Measurements from ENCODE around the gene SPRED1. TPM values are rescaled to one million over a fixed set of nuclear protein-coding genes. Genes with fewer than 3 reads are reported as not detected.

The SPRED1 gene
- total and polyA plus RNA-seq, 2 experiments from 2014 or later = 11.4 to 44.0 TPM

DNA sequence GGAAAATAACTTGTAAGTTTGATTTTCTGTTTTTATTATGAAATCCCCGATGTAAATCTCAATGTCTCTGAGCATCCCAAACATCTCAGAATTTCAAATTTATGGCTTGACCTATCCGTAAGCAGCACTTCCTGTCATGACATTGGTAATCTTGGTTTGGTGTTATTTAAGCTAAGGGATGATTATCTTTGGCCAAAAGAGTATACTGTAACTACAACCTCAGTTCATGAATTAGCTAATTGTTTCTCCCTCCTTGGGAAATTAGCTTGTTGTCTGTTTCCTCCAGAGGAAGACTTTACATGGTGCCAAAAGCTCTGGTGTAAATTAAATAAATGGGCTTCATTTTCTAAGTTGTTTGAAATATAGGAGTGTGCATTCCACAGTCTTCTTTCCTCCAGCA, 28.1 kb upstream of the SPRED1 start:
- Histone ChIP-seq H3K27ac (ENCODE audit: low read depth) (no peak overlapping the region), H3K4me1 (ENCODE audit: insufficient read depth) (no peaks in the 10 kb centered on the region), H3K4me3 (no peak overlapping the region), H3K36me3 (ENCODE audit: insufficient read depth) (no peaks in the 10 kb centered on the region), H3K9me2 (ENCODE audit: insufficient read depth) (peaks cover 2% of the 10 kb centered on the region; the same call in 1 of the 2 replicates), H3K27me3 (ENCODE audit: insufficient read depth) (no peaks in the 10 kb centered on the region), H3F3A (replicated peaks; ENCODE audit: low read depth) (no peaks in the 10 kb centered on the region), H3K4me2 (no peak overlapping the region), H3K79me2 (replicated peaks; ENCODE audit: insufficient read depth) (no peaks in the 10 kb centered on the region), H4K20me1 (replicated peaks; ENCODE audit: insufficient read depth) (no peaks in the 10 kb centered on the region), H2AFZ (0 out of 2 replicates have a peak overlapping the region, but pooled peaks have one; percentile 8)
- Mint-ChIP-seq H3K36me3 (ENCODE audit: low read depth) (no peaks in the 10 kb centered on the region), H3K4me1 (peaks cover 5% of the 10 kb centered on the region), H3K27me3 (ENCODE audit: insufficient read depth, low read depth, poor library complexity) (peaks cover 2% of the 10 kb centered on the region), H3K4me3 (no peak overlapping the region), H3K9me3 (no peaks in the 10 kb centered on the region), H3K27ac (no peak overlapping the region)
- DNase-seq (ENCODE audit: low spot score) = no peak
- TF ChIP-seq NANOG (IDR thresholded peaks at IDR 0.05; ENCODE audit: borderline replicate concordance) (no peak), ZNF331 (CRISPR knock-in tag; IDR thresholded peaks at IDR 0.05; ENCODE audit: low read depth) (no peak)
- TF ChIP-seq, protein P1, sequence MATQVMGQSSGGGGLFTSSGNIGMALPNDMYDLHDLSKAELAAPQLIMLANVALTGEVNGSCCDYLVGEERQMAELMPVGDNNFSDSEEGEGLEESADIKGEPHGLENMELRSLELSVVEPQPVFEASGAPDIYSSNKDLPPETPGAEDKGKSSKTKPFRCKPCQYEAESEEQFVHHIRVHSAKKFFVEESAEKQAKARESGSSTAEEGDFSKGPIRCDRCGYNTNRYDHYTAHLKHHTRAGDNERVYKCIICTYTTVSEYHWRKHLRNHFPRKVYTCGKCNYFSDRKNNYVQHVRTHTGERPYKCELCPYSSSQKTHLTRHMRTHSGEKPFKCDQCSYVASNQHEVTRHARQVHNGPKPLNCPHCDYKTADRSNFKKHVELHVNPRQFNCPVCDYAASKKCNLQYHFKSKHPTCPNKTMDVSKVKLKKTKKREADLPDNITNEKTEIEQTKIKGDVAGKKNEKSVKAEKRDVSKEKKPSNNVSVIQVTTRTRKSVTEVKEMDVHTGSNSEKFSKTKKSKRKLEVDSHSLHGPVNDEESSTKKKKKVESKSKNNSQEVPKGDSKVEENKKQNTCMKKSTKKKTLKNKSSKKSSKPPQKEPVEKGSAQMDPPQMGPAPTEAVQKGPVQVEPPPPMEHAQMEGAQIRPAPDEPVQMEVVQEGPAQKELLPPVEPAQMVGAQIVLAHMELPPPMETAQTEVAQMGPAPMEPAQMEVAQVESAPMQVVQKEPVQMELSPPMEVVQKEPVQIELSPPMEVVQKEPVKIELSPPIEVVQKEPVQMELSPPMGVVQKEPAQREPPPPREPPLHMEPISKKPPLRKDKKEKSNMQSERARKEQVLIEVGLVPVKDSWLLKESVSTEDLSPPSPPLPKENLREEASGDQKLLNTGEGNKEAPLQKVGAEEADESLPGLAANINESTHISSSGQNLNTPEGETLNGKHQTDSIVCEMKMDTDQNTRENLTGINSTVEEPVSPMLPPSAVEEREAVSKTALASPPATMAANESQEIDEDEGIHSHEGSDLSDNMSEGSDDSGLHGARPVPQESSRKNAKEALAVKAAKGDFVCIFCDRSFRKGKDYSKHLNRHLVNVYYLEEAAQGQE (IDR thresholded peaks at IDR 0.05; ENCODE audit: unreplicated experiment) = no peak
- no peak for ATAC-seq

DNA sequence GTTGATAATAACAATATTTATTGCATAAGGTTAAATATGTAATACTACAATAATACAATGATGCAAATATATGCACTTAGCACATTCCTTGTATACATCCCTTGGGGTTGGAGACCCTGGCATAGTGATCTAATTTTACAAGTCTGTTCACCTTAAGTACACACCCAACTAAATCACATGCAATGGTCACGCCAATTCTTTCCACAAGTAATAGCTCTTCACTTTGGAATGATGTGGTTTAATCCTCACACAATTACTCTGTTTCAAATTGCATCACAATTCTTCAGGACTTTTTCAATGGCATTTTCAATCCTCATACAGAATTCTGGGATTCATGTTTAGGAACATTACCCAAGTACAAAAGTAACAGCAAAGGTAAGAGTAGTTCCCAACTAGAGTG, 27.3 kb upstream of the SPRED1 start:
- no peak overlapping the region for H3K4me3 Mint-ChIP-seq
- no peak overlapping the region for H3K27ac Mint-ChIP-seq
- Histone ChIP-seq H3K36me3 (ENCODE audit: insufficient read depth) (no peaks in the 10 kb centered on the region), H4K20me1 (replicated peaks; ENCODE audit: insufficient read depth) (no peaks in the 10 kb centered on the region), H3K4me1 (ENCODE audit: insufficient read depth) (no peaks in the 10 kb centered on the region), H3K27me3 (ENCODE audit: insufficient read depth) (no peaks in the 10 kb centered on the region), H2AFZ (no peak overlapping the region), H3K9me2 (ENCODE audit: insufficient read depth) (no peaks in the 10 kb centered on the region), H3K79me2 (replicated peaks; ENCODE audit: insufficient read depth) (no peaks in the 10 kb centered on the region), H3K4me2 (no peak overlapping the region), H3F3A (replicated peaks; ENCODE audit: low read depth) (no peaks in the 10 kb centered on the region), H3K27ac (ENCODE audit: low read depth) (no peak overlapping the region), H3K4me3 (no peak overlapping the region)
- H3K4me1 Mint-ChIP-seq = peaks cover 5% of the 10 kb centered on the region
- no peak for ATAC-seq
- no peaks in the 10 kb centered on the region for H3K36me3 Mint-ChIP-seq (ENCODE audit: low read depth)
- no peaks in the 10 kb centered on the region for H3K9me3 Mint-ChIP-seq
- H3K27me3 Mint-ChIP-seq (ENCODE audit: insufficient read depth, low read depth, poor library complexity) = peaks cover under 1% of the 10 kb centered on the region
- DNase-seq (ENCODE audit: low spot score) = no peak
- TF ChIP-seq POLR2AphosphoS5 (IDR thresholded peaks at IDR 0.05; ENCODE audit: low read depth) = no peak
- no peak for TF ChIP-seq NANOG (IDR thresholded peaks at IDR 0.05; ENCODE audit: borderline replicate concordance)
- no peak for TF ChIP-seq ZNF331 (CRISPR knock-in tag; IDR thresholded peaks at IDR 0.05; ENCODE audit: low read depth)
- TF ChIP-seq, protein P2, sequence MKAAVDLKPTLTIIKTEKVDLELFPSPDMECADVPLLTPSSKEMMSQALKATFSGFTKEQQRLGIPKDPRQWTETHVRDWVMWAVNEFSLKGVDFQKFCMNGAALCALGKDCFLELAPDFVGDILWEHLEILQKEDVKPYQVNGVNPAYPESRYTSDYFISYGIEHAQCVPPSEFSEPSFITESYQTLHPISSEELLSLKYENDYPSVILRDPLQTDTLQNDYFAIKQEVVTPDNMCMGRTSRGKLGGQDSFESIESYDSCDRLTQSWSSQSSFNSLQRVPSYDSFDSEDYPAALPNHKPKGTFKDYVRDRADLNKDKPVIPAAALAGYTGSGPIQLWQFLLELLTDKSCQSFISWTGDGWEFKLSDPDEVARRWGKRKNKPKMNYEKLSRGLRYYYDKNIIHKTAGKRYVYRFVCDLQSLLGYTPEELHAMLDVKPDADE (IDR thresholded peaks at IDR 0.05) = no peak
- TF ChIP-seq CTCF (conservative IDR thresholded peaks at IDR 0.05; ENCODE audit: low read depth in 2 of 2) = no peak
- TF ChIP-seq EZH2 (IDR thresholded peaks at IDR 0.05; ENCODE audit: low read depth, unreplicated experiment) = no peak
- TF ChIP-seq JUNB (IDR thresholded peaks at IDR 0.05; ENCODE audit: unreplicated experiment) = no peak
- TF ChIP-seq EZH2phosphoT487 (IDR thresholded peaks at IDR 0.05; ENCODE audit: unreplicated experiment) = no peak

Data from GM23338 (cell line).